Measurements from ENCODE around the gene CDKN2A.

DNA sequence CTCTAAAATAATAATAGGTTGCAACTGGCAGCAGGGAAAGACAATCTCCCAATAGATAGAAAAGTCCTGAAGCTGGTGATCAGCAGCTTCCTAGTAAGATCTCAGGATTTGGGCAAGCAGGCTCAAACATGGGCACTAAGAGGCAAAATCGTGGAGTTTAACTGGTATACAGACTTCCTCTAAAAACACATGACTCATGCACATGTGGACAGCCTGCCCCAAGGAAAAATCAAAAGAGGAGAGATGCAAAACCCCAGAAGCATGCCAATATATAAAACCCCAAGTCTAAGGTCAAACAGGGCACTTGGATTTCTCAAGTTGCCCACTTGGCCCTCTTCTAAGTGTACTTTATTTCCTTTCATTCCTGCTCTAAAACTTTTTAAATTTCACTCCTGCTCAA lies 62.8 kb downstream of the CDKN2A start:
- TF ChIP-seq CTCF (IDR thresholded peaks at IDR 0.05) (no peak), EZH2 (IDR thresholded peaks at IDR 0.05; ENCODE audit: borderline replicate concordance, insufficient read depth, low read depth, low read length, poor library complexity, severe bottlenecking) (no peak)
